ENCODE data around the gene MYO5B.

MYO5B gene

DNA sequence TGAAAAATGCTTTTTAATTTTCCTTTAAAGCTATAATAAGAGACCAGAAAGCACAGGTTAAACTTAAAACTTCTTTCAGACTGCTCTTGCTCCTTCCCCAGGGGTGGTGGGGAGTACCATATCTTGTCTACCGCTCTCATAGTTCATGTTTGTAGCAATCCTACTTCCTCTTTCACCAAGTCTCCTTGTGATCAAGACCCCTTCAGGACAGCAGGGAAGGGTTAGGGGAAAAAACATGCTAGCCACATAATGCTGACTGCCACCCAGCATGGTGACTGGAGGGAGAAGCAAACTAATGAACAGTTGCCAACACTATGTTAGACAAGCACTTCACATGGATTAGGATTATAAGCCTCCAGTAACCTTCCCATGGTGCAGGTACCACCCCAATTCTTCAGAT is 8.6 kb downstream of the MYO5B start:
- no peaks in the 10 kb centered on the region for H3K36me3 Mint-ChIP-seq (ENCODE audit: low read depth)
- TF ChIP-seq, protein P1, sequence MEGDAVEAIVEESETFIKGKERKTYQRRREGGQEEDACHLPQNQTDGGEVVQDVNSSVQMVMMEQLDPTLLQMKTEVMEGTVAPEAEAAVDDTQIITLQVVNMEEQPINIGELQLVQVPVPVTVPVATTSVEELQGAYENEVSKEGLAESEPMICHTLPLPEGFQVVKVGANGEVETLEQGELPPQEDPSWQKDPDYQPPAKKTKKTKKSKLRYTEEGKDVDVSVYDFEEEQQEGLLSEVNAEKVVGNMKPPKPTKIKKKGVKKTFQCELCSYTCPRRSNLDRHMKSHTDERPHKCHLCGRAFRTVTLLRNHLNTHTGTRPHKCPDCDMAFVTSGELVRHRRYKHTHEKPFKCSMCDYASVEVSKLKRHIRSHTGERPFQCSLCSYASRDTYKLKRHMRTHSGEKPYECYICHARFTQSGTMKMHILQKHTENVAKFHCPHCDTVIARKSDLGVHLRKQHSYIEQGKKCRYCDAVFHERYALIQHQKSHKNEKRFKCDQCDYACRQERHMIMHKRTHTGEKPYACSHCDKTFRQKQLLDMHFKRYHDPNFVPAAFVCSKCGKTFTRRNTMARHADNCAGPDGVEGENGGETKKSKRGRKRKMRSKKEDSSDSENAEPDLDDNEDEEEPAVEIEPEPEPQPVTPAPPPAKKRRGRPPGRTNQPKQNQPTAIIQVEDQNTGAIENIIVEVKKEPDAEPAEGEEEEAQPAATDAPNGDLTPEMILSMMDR (IDR thresholded peaks at IDR 0.05; ENCODE audit: unreplicated experiment in 3 of 3) = no peak
- no peak overlapping the region for H3K27ac Mint-ChIP-seq
- H3K9me3 Mint-ChIP-seq = no peaks in the 10 kb centered on the region
- H3K4me1 Mint-ChIP-seq = no peaks in the 10 kb centered on the region
- H3K27me3 Mint-ChIP-seq (ENCODE audit: low read depth) = peaks cover 44% of the 10 kb centered on the region
- H3K4me3 Mint-ChIP-seq = no peak overlapping the region

GRCh38 chr18:50183556-50183955 is 11.4 kb downstream of the MYO5B start:
- Mint-ChIP-seq H3K27me3 (ENCODE audit: low read depth) (peaks cover 22% of the 10 kb centered on the region), H3K9me3 (no peaks in the 10 kb centered on the region), H3K4me1 (peaks cover 3% of the 10 kb centered on the region), H3K4me3 (no peak overlapping the region), H3K36me3 (ENCODE audit: low read depth) (no peaks in the 10 kb centered on the region), H3K27ac (no peak overlapping the region)
- TF ChIP-seq, protein P1 (IDR thresholded peaks at IDR 0.05; ENCODE audit: unreplicated experiment in 3 of 3) = no peak

DNA sequence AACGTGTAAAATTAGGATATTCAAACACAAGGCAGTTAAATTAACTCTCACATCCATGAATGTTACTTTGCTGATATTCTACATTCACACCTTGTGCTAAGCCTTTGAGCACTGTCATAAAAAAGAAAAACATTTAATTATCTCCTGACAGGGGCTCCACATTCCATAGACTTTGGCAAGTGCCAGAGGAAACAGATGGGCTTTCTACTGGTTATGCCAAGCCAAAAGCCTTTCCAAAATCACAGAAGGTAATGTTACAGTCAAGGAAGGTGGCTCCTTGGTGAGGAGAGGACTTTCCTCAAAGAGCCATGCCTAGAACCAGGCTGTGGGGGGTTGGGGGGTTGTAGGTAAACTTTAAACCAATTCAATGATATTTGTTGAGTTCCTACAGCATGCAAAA is 12.4 kb downstream of the MYO5B start:
- Mint-ChIP-seq H3K36me3 (ENCODE audit: low read depth) (no peaks in the 10 kb centered on the region), H3K4me1 (peaks cover 4% of the 10 kb centered on the region), H3K27ac (no peak overlapping the region), H3K9me3 (no peaks in the 10 kb centered on the region), H3K27me3 (ENCODE audit: low read depth) (peaks cover 19% of the 10 kb centered on the region), H3K4me3 (no peak overlapping the region)
- TF ChIP-seq, protein P1 (IDR thresholded peaks at IDR 0.05; ENCODE audit: unreplicated experiment in 3 of 3) = no peak

DNA sequence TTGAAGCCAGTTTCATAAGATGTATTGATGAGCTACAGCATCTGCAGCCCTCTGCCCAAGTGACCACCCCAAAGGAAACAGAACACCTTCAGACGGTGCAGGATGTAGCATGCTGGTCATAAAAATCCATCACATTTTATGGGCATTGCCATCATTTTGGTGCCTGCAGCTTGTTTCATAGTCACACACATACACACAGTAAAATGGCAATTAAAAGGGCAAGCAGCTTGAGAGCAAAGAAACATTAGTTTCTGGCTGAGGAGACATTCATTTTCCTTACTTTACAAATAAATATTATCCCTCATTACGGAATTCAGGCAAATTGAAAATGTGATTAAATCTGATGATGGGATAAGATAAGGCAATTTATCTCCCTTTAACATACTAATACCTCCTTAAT is 13.4 kb downstream of the MYO5B start:
- Mint-ChIP-seq H3K27me3 (ENCODE audit: low read depth) (peaks cover 19% of the 10 kb centered on the region), H3K4me3 (no peak overlapping the region), H3K27ac (no peak overlapping the region), H3K4me1 (peaks cover 4% of the 10 kb centered on the region), H3K9me3 (no peaks in the 10 kb centered on the region), H3K36me3 (ENCODE audit: low read depth) (no peaks in the 10 kb centered on the region)
- TF ChIP-seq, protein P1 (IDR thresholded peaks at IDR 0.05; ENCODE audit: unreplicated experiment in 3 of 3) = no peak

GRCh38 chr18:50179465-50179864 is 15.5 kb downstream of the MYO5B start:
- Mint-ChIP-seq H3K27ac (no peak overlapping the region), H3K27me3 (ENCODE audit: low read depth) (peaks cover 26% of the 10 kb centered on the region), H3K36me3 (ENCODE audit: low read depth) (no peaks in the 10 kb centered on the region), H3K4me3 (no peak overlapping the region), H3K9me3 (peaks cover 2% of the 10 kb centered on the region), H3K4me1 (peaks cover 4% of the 10 kb centered on the region)
- TF ChIP-seq, protein P1 (IDR thresholded peaks at IDR 0.05; ENCODE audit: unreplicated experiment in 3 of 3) = no peak

GRCh38 chr18:50177294-50177992 is 17.5 kb downstream of the MYO5B start:
- TF ChIP-seq, protein P1 (IDR thresholded peaks at IDR 0.05; ENCODE audit: unreplicated experiment in 3 of 3) = no peak
- Mint-ChIP-seq H3K9me3 (peaks cover 2% of the 10 kb centered on the region), H3K4me3 (no peak overlapping the region), H3K27me3 (ENCODE audit: low read depth) (peaks cover 22% of the 10 kb centered on the region), H3K27ac (no peak overlapping the region), H3K36me3 (ENCODE audit: low read depth) (no peaks in the 10 kb centered on the region), H3K4me1 (peaks cover 4% of the 10 kb centered on the region)
